Naive thymus-derived CD8-positive, alpha-beta T cell (primary cell): ENCODE results near the gene MTCH1. TPM values are rescaled to one million over a fixed set of nuclear protein-coding genes. Genes with fewer than 3 reads are reported as not detected.
A peak's percentile ranks its signal among the peaks of the same experiment; 100 is the strongest.

Source experiments
- ATAC-seq, 2 donors: fragments of 150-1000 bp; cut with Tn5 transposase in 1 of 2; sonication (Bioruptor Pico), chemical (Tn5 transposase) in 1 of 2; 1 replicate in 1 of 2; 2 replicates in 1 of 2; pipeline ENCODE4 v1.10.0; 2021; ENCODE audit warnings: mild to moderate bottlenecking in 2 of 2, moderate library complexity in 2 of 2
- POLR2A ChIA-PET: fragments of 350-600 bp; sonication (Branson Sonifier 250); formaldehyde crosslinking; loops from one replicate; lab custom pipeline; 2021; ENCODE audit warnings: antibody characterized with exemption; lab: Charles Lee
- DNase-seq, 10 donors: peaks; one replicate each; pipeline versions ENCODE4 v3.0.0 to v3.0.0-alpha.2; 2020 to 2022
- H3K27ac Mint-ChIP-seq, 10 donors: one replicate each; pipeline ENCODE4 v1.8.0; 2020 to 2022; ENCODE audit warnings: mild to moderate bottlenecking in 10 of 10, mixed read lengths in 10 of 10, moderate library complexity in 4 of 10, inconsistent platforms in 1 of 10
- H3K27me3 Mint-ChIP-seq, 5 donors: one replicate each; pipeline ENCODE4 v1.8.0; 2021 to 2022; ENCODE audit warnings: mixed read lengths in 5 of 5
- H3K36me3 Mint-ChIP-seq, 3 donors: one replicate each; pipeline ENCODE4 v1.8.0; 2020 to 2022; ENCODE audit warnings: mixed read lengths in 3 of 3, mild to moderate bottlenecking in 2 of 3, inconsistent platforms in 1 of 3
- H3K4me1 Mint-ChIP-seq, 4 donors: one replicate each; pipeline ENCODE4 v1.8.0; 2021 to 2022; ENCODE audit warnings: mixed read lengths in 4 of 4
- H3K4me3 Mint-ChIP-seq, 10 donors: one replicate each; pipeline ENCODE4 v1.8.0; 2020 to 2022; ENCODE audit warnings: mild to moderate bottlenecking in 10 of 10, mixed read lengths in 10 of 10, moderate library complexity in 6 of 10, inconsistent platforms in 1 of 10
- H3K9me3 Mint-ChIP-seq, 9 donors: one replicate each; pipeline ENCODE4 v1.8.0; 2020 to 2022; ENCODE audit warnings: mixed read lengths in 9 of 9, mild to moderate bottlenecking in 3 of 9, inconsistent platforms in 1 of 9, moderate library complexity in 1 of 9
- polyA plus RNA-seq, 3 donors: library from polyadenylated mRNA; unstranded; fragments of 300-500 nt; fragmentation: Illumina TruSeq; gene quantifications; one replicate each; pipeline ENCODE4 v1.2.3, GENCODE V29; 2021
- total RNA-seq, 8 experiments: library from RNA in 2 of 8; stranded (reverse) in 2 of 8; gene quantifications; one replicate each; pipeline ENCODE4 v1.2.3 and lab custom pipeline; 2021 to 2026

The MTCH1 gene
- total and polyA plus RNA-seq, 5 experiments from 2014 or later, result 63.2 to 143 (median 78.3) TPM

DNA sequence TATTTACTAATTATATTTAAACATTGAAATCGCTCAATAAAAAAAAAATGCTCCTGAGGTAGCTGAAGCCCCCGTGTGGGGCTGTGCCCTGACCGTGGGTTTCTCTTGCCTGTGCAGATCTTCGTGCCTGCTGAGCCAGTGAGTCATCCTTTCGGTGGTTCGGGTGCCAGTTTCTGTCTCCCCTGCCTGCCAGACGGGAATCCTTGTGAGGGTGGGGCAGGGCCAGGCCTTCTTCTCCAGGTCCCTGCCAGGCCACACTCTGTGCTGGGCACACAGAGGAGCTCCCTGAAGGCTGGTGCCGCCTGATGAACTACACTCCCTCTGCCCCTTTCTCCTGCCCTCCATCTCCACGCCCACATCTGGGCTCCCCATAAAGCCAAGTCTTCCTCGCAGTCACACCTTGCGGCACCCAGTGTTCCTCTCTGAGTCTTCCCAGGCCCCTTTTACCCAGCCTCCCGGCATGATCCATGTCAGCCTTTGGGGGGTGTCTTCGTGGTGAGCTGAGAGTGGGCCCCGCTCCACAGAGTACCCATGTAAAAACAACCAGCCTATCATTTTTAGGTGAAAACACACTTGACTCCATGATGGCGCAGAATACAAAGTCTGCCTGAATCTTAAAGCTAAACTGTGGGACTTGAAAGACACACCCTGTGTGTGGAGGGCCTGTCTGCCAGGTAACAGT lies 38.8 kb upstream of the MTCH1 start:
- DNase-seq (peak in 1 of 10 donors; percentile 50), ATAC-seq (no peak)
- peaks cover 23 to 42% (median 33%) of the 10 kb centered on the region in 4 donors for H3K4me1 Mint-ChIP-seq
- POLR2A ChIA-PET, result interaction anchor here (0.5 to 13.8 kb wide), 2 partner anchors 149 to 169 kb away, joined by 7 to 205 read pairs; partner anchors contain the start of gene PIM1
- H3K27me3 Mint-ChIP-seq, result no peaks in the 10 kb centered on the region
- no peaks in the 10 kb centered on the region for H3K9me3 Mint-ChIP-seq
- peak overlapping the region in 6 of 10 donors; percentile 14 to 66 (median 30) for H3K27ac Mint-ChIP-seq
- H3K4me3 Mint-ChIP-seq, result no peak overlapping the region
- no peaks in the 10 kb centered on the region for H3K36me3 Mint-ChIP-seq

DNA sequence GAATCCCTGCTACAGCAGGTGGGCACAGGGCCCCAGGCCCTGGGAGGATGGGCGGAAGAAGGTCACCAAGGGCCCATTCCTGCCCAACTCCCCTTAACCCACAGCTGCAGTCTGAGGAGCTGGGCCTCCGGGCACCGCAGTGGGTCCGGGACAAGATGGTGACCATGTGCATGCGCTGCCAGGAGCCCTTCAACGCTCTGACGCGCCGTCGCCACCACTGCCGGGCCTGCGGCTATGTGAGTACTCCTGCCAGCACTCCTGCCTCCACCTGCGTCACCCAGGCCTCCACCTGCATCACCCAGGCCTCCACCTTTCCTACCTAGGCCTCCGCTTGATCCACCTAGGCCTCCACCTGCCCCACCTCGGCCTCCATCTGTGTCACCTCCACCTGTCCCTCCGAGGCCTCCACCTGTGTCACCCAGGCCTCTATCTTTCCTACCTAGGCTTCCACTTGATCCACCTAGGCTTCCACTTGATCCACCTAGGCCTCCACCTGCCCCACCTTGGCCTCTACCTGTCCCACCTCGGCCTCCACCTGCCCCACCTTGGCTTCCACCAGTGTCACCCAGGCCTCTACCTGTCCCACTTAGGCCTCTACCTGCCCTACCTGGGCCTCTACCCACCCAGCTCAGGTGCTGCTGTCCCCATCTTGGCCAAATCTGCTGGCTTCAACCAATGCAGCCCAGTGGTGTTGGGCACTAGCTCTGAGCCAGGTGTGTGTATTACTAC lies 36.3 kb upstream of the MTCH1 start:
- peak overlapping the region in 1 of 10 donors; percentile 22 for H3K4me3 Mint-ChIP-seq

DNA sequence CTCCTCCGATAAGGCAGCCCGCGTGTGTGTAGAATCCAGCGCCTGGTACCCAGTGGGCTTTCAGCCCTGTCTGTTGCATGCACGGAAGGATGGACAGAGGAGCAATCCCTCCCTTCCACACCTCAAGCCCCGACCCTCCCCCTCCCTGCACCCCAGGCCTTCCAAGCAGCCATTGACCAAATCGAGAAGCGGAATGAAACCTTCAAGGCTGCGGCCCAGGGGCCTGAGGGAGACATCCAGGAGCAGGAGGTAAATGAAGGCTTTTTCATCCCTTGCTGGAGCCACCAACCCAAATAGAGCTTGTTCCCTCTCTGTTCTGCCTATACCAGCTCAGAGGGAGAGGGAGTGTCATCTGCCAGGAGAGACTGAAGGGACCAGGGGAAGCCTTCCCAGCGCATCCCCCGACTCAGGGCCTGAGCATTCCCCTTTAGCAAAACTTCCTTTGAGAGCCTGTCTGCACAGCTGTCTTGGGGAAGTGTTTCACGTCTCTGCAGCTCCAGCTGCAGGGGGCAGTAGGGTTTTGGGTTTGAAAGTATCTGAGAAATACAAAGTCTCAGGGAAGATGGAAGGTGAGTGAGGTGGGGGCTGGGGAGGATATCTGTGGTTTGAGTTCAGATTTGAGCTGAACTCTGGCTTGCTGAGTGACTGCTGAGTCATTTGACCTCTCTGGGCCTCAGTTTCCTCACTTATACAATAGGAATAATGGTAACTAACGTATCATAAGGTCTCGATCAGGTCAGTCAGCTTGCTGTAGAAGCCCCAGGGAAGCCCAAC lies 35.5 kb upstream of the MTCH1 start:
- POLR2A ChIA-PET, result interaction anchor here (0.6 to 13.8 kb wide), 8 partner anchors 10 to 188 kb away, joined by 3 to 205 read pairs (median 6); partner anchors contain the start of genes C6orf89, MTCH1 and PIM1
- Mint-ChIP-seq H3K36me3 (no peaks in the 10 kb centered on the region), H3K4me1 (peaks cover 27 to 54% (median 44%) of the 10 kb centered on the region in 4 donors), H3K4me3 (peak overlapping the region in 2 of 10 donors; percentile 0 to 52), H3K9me3 (no peaks in the 10 kb centered on the region), H3K27me3 (no peaks in the 10 kb centered on the region), H3K27ac (peak overlapping the region in 7 of 10 donors; percentile 27 to 79 (median 49))
- ATAC-seq (peak; percentile 36 to 52), DNase-seq (peak; percentile 31 to 87 (median 64))

More for the DNA sequence above, 36.3 kb upstream of the MTCH1 start:
- no peak for ATAC-seq
- Mint-ChIP-seq H3K4me1 (peaks cover 28 to 54% (median 44%) of the 10 kb centered on the region in 4 donors), H3K36me3 (no peaks in the 10 kb centered on the region), H3K27ac (peak overlapping the region in 8 of 10 donors; percentile 23 to 79 (median 70)), H3K9me3 (no peaks in the 10 kb centered on the region), H3K27me3 (no peaks in the 10 kb centered on the region)
- DNase-seq, result peak in 1 of 10 donors; percentile 45
- POLR2A ChIA-PET, result interaction anchor here (0.5 to 13.8 kb wide), 9 partner anchors 9 to 236 kb away, joined by 3 to 205 read pairs (median 5); partner anchors contain the start of genes C6orf89, MTCH1 and PIM1

DNA sequence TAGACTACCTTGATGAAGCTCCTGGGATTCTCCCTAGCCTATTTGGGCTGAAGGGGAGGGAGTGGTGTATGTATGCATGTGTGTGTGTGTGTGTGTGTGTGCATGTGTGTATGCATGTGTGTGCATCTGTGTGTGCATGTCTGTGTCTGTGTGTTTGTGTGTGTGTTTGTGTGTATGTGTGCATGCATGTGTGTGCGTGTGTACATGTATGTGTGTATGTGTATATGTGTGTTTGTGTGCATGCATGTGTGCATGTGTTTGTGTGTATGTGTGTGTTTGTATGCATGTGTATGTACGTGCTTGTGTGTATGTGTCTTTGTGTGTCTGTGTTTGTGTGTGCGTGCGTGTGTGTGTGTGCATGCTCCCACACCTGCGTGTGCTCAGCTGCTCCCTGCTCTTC lies 34.8 kb upstream of the MTCH1 start:
- peaks cover 27 to 54% (median 44%) of the 10 kb centered on the region in 4 donors for H3K4me1 Mint-ChIP-seq
- peak overlapping the region in 4 of 10 donors; percentile 24 to 57 (median 55) for H3K27ac Mint-ChIP-seq
- no peak for ATAC-seq

DNA sequence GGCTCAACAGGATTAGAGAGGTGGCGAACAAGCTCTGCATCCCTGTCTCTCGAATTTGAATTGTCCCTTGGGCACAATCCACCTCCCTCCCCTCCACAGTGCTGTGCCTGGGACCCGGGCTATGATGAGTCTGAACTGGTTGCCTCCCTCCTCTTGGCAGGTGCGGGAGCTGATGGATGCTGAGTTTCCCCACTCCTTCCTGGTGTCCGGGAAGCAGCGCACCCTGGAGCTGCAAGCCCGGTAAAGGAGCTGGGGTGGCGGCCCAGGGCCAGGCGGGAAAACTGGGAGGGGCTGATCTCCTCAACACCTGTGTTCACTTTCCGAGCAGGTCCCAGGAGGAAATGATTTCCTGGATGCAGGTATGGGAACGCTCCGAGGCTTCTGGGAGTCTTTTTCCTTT lies 34.4 kb upstream of the MTCH1 start:
- DNase-seq (peak in 1 of 10 donors; percentile 49), ATAC-seq (no peak)
- H3K36me3 Mint-ChIP-seq, result no peaks in the 10 kb centered on the region
- peaks cover 27 to 54% (median 44%) of the 10 kb centered on the region in 4 donors for H3K4me1 Mint-ChIP-seq
- POLR2A ChIA-PET, result interaction anchor here (0.8 to 13.8 kb wide), 8 partner anchors 10 to 195 kb away, joined by 3 to 205 read pairs (median 4); partner anchors contain the start of gene PIM1
- H3K27ac Mint-ChIP-seq, result peak overlapping the region in 3 of 10 donors; percentile 56 to 86 (median 57)
- no peak overlapping the region for H3K4me3 Mint-ChIP-seq
- no peaks in the 10 kb centered on the region for H3K27me3 Mint-ChIP-seq
- no peaks in the 10 kb centered on the region for H3K9me3 Mint-ChIP-seq

More for the DNA sequence above, 34.8 kb upstream of the MTCH1 start:
- Mint-ChIP-seq H3K27me3 (no peaks in the 10 kb centered on the region), H3K4me3 (peak overlapping the region in 1 of 10 donors; percentile 15), H3K9me3 (no peaks in the 10 kb centered on the region), H3K36me3 (no peaks in the 10 kb centered on the region)
- DNase-seq, result no peak
- POLR2A ChIA-PET, result interaction anchor here (0.8 to 13.8 kb wide), 6 partner anchors 10 to 189 kb away, joined by 3 to 205 read pairs (median 14); partner anchors contain the start of genes MTCH1 and PIM1

DNA sequence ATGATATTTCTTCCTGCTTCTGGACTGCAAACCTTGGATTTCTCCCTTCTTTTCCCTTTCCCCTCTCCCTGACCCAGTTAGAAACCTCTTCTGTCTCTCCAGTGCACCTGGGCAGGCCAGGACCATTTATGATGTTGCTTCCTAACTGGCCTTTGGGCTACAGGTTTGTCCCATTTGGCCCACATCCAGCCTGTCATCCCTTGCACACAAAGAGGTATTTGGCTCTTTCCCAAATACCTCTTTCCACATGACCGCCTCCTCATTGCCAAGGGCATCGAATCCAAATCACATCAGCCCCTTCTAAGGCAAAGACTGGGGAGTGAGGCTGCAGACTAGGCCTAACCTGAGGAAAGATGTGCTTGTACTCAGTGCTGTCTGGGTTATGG lies 33.1 kb upstream of the MTCH1 start:
- POLR2A ChIA-PET, result interaction anchor here (0.8 to 13.8 kb wide), 9 partner anchors 12 to 252 kb away, joined by 3 to 205 read pairs (median 6); partner anchors contain the start of genes MTCH1 and PIM1
- H3K36me3 Mint-ChIP-seq, result no peaks in the 10 kb centered on the region
- no peak overlapping the region for H3K4me3 Mint-ChIP-seq
- no peak for DNase-seq
- no peaks in the 10 kb centered on the region for H3K9me3 Mint-ChIP-seq
- peaks cover 27 to 50% (median 42%) of the 10 kb centered on the region in 4 donors for H3K4me1 Mint-ChIP-seq
- no peak for ATAC-seq
- H3K27me3 Mint-ChIP-seq, result no peaks in the 10 kb centered on the region
- peak overlapping the region; percentile 17 to 92 (median 62) for H3K27ac Mint-ChIP-seq

DNA sequence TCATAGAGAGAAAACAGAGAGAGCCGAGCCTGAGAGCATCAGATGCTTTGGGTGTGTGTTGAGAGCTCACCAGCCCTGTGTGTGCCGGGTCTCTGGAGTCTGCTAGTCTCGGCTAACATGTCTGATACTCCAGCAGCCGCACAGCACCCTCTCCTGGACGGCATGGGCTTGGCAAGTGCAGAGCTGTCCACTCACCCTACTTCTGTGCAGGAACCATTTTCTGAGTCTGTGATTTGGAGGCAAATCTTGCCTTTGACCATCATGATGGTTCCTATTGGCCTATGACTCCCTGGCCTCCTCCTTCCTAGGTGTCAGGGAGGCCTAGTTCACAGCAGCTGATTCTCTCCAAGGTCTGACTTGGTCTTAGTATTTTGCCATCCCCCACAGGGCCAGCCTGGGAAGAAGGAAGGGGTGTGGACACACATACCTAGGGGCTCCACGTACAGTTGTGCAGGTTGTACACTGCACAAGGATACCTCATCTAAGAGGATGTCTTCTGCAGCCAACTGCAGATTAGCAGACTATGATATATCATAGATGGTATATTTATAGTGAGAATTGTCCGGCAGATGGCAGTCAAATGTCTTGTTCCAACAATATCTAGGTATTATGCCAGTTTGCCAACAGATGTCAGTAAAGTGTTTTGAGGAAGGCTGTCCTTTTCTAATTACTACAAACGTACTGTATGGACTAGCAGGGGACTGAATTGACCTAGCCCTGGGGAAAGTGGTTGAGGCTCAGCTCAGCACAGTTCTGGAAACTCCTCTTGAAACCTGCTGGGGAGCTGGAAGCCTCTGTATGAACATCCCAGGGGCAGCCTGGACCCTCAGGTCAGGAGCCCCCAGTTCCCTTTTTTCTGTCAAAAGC lies 32.4 kb upstream of the MTCH1 start:
- DNase-seq, result peak; percentile 68 to 92 (median 82)
- peaks cover 27 to 47% (median 42%) of the 10 kb centered on the region in 4 donors for H3K4me1 Mint-ChIP-seq
- POLR2A ChIA-PET, result interaction anchor here (0.8 to 13.8 kb wide), 9 partner anchors 32 to 252 kb away, joined by 3 to 205 read pairs (median 16); partner anchors contain the start of genes C6orf89, MTCH1, PIM1 and PPIL1
- H3K36me3 Mint-ChIP-seq, result no peaks in the 10 kb centered on the region
- H3K27me3 Mint-ChIP-seq, result no peaks in the 10 kb centered on the region
- H3K9me3 Mint-ChIP-seq, result no peaks in the 10 kb centered on the region
- H3K4me3 Mint-ChIP-seq, result no peak overlapping the region
- peak overlapping the region; percentile 17 to 92 (median 76) for H3K27ac Mint-ChIP-seq
- ATAC-seq, result peak; percentile 93 to 95

DNA sequence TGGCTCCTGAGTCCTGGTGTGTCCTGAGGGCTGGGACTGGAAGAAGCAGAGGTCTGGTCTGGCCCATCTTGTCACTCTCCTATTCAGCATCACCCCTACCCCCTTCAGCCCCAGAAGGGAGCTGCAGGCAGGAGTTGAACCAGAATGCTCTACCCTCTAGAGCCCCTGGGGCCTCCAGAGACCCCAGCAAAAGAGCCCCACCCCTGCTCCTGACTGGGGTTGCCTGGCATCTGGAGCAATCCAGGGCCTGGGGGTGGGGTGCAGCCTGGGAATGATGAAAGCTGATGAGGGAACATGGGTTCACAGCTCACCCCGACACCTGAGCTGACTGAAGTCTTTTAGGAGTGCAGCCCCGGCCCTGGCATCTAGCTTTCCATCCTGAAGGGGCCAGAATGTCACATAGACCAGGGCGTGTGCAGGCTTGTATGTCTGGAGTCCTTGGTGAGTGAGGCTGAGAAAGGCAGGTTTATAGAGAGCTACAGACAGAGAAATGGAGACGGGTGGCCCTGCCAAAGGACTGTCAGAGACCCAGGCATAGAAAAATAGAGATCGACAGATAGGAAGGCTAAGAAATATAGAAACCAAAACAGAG lies 31.7 kb upstream of the MTCH1 start:
- peaks cover 20 to 40% (median 35%) of the 10 kb centered on the region in 4 donors for H3K4me1 Mint-ChIP-seq
- no peaks in the 10 kb centered on the region for H3K9me3 Mint-ChIP-seq
- ATAC-seq (no peak), DNase-seq (peak in 1 of 10 donors; percentile 53)
- H3K4me3 Mint-ChIP-seq, result no peak overlapping the region
- peak overlapping the region in 9 of 10 donors; percentile 17 to 81 (median 63) for H3K27ac Mint-ChIP-seq
- H3K27me3 Mint-ChIP-seq, result no peaks in the 10 kb centered on the region
- H3K36me3 Mint-ChIP-seq, result no peaks in the 10 kb centered on the region
- POLR2A ChIA-PET, result interaction anchor here (1.3 to 13.8 kb wide), 8 partner anchors 32 to 251 kb away, joined by 4 to 205 read pairs (median 17); partner anchors contain the start of genes C6orf89, MTCH1, PIM1 and PPIL1

DNA sequence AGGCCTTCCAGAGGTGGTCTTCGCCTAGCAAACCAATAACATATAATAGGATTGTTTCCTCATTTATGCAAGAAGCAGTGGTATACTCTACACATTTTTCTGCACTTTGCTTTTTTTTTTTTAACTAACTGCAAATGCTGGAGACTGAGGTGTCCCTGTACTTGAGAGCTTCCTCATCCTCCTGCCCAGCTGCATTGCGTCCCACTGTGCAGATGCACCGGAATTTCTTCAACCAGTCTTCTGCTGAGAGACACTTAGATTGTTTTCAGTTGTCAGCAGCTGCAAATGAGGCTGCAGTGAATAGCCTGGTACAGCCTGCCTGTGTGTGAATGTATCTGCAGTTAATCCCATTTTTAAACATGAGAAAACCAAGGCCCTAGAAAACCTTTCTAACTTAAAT lies 31.0 kb upstream of the MTCH1 start:
- no peaks in the 10 kb centered on the region for H3K27me3 Mint-ChIP-seq
- POLR2A ChIA-PET, result interaction anchor here (1.6 to 3.9 kb wide), 3 partner anchors 33 to 186 kb away, joined by 4 to 23 read pairs (median 18); partner anchors contain the start of gene C6orf89
- H3K4me3 Mint-ChIP-seq, result no peak overlapping the region
- ATAC-seq, result no peak
- no peak for DNase-seq
- H3K4me1 Mint-ChIP-seq, result peaks cover 16 to 35% (median 28%) of the 10 kb centered on the region in 4 donors
- H3K9me3 Mint-ChIP-seq, result no peaks in the 10 kb centered on the region
- peak overlapping the region in 1 of 10 donors; percentile 46 for H3K27ac Mint-ChIP-seq
- no peaks in the 10 kb centered on the region for H3K36me3 Mint-ChIP-seq

DNA sequence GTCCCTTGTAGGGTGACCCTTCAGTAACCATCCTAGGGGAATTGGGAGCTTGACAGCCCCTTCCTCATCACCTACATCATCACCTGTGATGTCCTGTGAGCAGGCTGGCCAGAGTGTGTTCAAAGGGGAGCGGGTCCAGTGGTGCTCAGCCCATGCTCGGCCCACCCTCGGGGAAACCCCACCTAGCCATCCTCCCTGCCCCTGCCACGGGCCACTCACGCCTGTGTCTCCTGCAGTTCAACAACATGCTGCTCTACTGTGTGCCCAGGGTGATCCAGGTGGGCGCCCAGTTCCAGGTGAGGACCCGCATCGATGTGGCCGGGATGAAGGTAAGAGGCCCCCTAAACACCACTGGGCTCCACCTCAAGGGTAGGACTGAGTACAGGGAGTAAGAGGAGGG lies 29.5 kb upstream of the MTCH1 start:
- ATAC-seq (no peak), DNase-seq (no peak)
- POLR2A ChIA-PET, result interaction anchor here (0.6 to 1.4 kb wide), 2 partner anchors 155 to 156 kb away, joined by 3 to 5 read pairs; no protein-coding TSS in a partner anchor
- peaks cover 9 to 20% (median 18%) of the 10 kb centered on the region in 4 donors for H3K4me1 Mint-ChIP-seq
- no peaks in the 10 kb centered on the region for H3K36me3 Mint-ChIP-seq
- H3K9me3 Mint-ChIP-seq, result no peaks in the 10 kb centered on the region
- no peak overlapping the region for H3K27ac Mint-ChIP-seq
- H3K4me3 Mint-ChIP-seq, result no peak overlapping the region
- H3K27me3 Mint-ChIP-seq, result no peaks in the 10 kb centered on the region
